GM12878 (cell line): ENCODE results near the gene SARM1. TPM values are rescaled to one million over a fixed set of nuclear protein-coding genes. Genes with fewer than 3 reads are reported as not detected.

Experiments
- ATAC-seq: fragments of 200-7000 bp; cut with Tn5 transposase; 3 replicates; pipeline ENCODE4 v1.9.1; 2020; ENCODE audit warnings: mild to moderate bottlenecking, moderate library complexity
- BruUV-seq: library from RNA; stranded (reverse); fragments of 400-500 nt; replicated peaks from 2 replicates; lab custom pipeline; 2021; lab: Mats Ljungman, UMichigan
- CTCF ChIA-PET: fragments of 300-600 bp; sonication (Branson Sonifier 250); formaldehyde crosslinking; extraction: SDS; loops from one replicate; lab custom pipeline; 2021; ENCODE audit warnings: inconsistent platforms; lab: Yijun Ruan, JAX
- POLR2A ChIA-PET: fragments of 350-600 bp; formaldehyde crosslinking; extraction: SDS; loops from one replicate; lab custom pipeline; 2021; ENCODE audit warnings: inconsistent platforms; lab: Charles Lee
- RAD21 ChIA-PET: fragments of 300-600 bp; sonication (Branson Sonifier 250); formaldehyde crosslinking; loops from one replicate; lab custom pipeline; 2023; ENCODE audit warnings: antibody characterized with exemption; ENCODE audit not compliant: unreplicated experiment; lab: Charles Lee
- SMC1A ChIA-PET: fragments of 300-600 bp; sonication (Branson Sonifier 250); formaldehyde crosslinking; loops from one replicate; lab custom pipeline; 2023; ENCODE audit not compliant: unreplicated experiment, uncharacterized antibody; lab: Charles Lee
- DNase-seq: peaks from one replicate; pipeline ENCODE4 v3.0.0-alpha.2; 2011; ENCODE audit warnings: low read depth, low spot score
- FAIRE-seq: peaks from 3 replicates; lab custom pipeline; 2011; peaks lifted over from hg19 to GRCh38; lab: Jason Lieb, UNC
- H2AFZ ChIP-seq: 2 replicates; pipeline ENCODE4 v1.6.0; 2011; ENCODE audit warnings: low read depth, low read length, control low read depth; ENCODE audit not compliant: control insufficient read depth
- H3K27ac ChIP-seq: 2 replicates; pipeline ENCODE4 v1.5.1; 2011; ENCODE audit warnings: control low read depth; ENCODE audit not compliant: control insufficient read depth, insufficient read depth
- H3K27me3 ChIP-seq, 2 experiments: replicated peaks in 1 of 2; 2 replicates each; pipeline versions ENCODE4 v1.6.0 to v1.6.1; 2011; ENCODE audit warnings: low read length in 1 of 2; ENCODE audit not compliant: control insufficient read depth in 2 of 2, insufficient read depth in 2 of 2
- H3K36me3 ChIP-seq, 2 experiments: 2 replicates each; pipeline ENCODE4 v1.5.1; 2011; ENCODE audit warnings: low read length in 1 of 2; ENCODE audit not compliant: control insufficient read depth in 2 of 2, insufficient read depth in 2 of 2
- H3K4me1 ChIP-seq: 2 replicates; pipeline ENCODE4 v1.6.1; 2011; ENCODE audit warnings: mild to moderate bottlenecking, low read length, moderate library complexity, mixed read lengths; ENCODE audit not compliant: control insufficient read depth, insufficient read depth
- H3K4me2 ChIP-seq: 2 replicates; pipeline ENCODE4 v1.6.0; 2011; ENCODE audit warnings: control low read depth; ENCODE audit not compliant: control insufficient read depth, insufficient read depth
- H3K4me3 ChIP-seq: fragments of 200-600 bp; sonication (generic); 2 replicates; pipeline ENCODE4 v1.5.1; 2016
- H3K79me2 ChIP-seq: 2 replicates; pipeline ENCODE4 v1.6.0; 2011; ENCODE audit warnings: low read length; ENCODE audit not compliant: control insufficient read depth, insufficient read depth
- H3K9ac ChIP-seq: 2 replicates; pipeline ENCODE4 v1.8.0; 2011; ENCODE audit warnings: low read length, control low read depth, mixed read lengths; ENCODE audit not compliant: control insufficient read depth, insufficient read depth
- H3K9me3 ChIP-seq: replicated peaks from 3 replicates; pipeline ENCODE4 v1.5.1; 2011; ENCODE audit warnings: mild to moderate bottlenecking, low read length; ENCODE audit not compliant: control insufficient read depth, insufficient read depth
- H4K20me1 ChIP-seq: 2 replicates; pipeline ENCODE4 v1.6.0; 2011; ENCODE audit not compliant: control insufficient read depth, insufficient read depth
- ESRRA ChIP-seq: IDR thresholded peaks from 2 replicates; pipeline ENCODE4 v1.6.1; 2012; ENCODE audit warnings: mild to moderate bottlenecking, low read length, improper control_type of control experiment
- HSF1 ChIP-seq: fragments of 150-350 bp; IDR thresholded peaks from 2 replicates; pipeline ENCODE4 v1.6.1; 2014; ENCODE audit warnings: mild to moderate bottlenecking, low read depth, low read length
- JUNB ChIP-seq: IDR thresholded peaks from 2 replicates; pipeline ENCODE4 v1.6.1; 2016; ENCODE audit warnings: antibody characterized with exemption, mild to moderate bottlenecking
- NBN ChIP-seq: fragments of 450-650 bp; IDR thresholded peaks from 2 replicates; pipeline ENCODE4 v1.6.1; 2016
- RB1 ChIP-seq: fragments of 450-650 bp; formaldehyde crosslinking; IDR thresholded peaks from 2 replicates; pipeline ENCODE4 v1.6.1; 2017; ENCODE audit warnings: mild to moderate bottlenecking, borderline replicate concordance
- RCOR1 ChIP-seq: conservative IDR thresholded peaks from 2 replicates; pipeline ENCODE4 v1.6.1; 2012; ENCODE audit warnings: low read depth, low read length, improper control_type of control experiment
- SIX5 ChIP-seq: IDR thresholded peaks from 2 replicates; pipeline ENCODE4 v1.6.1; 2011; ENCODE audit warnings: mild to moderate bottlenecking, low read depth, low read length, moderate library complexity; ENCODE audit not compliant: severe bottlenecking
- SREBF1 ChIP-seq: IDR thresholded peaks from 2 replicates; pipeline ENCODE4 v1.6.1; 2012; ENCODE audit warnings: mild to moderate bottlenecking, low read length
- USF2 ChIP-seq: IDR thresholded peaks from 2 replicates; pipeline ENCODE4 v1.6.1; 2011; ENCODE audit warnings: low read depth, low read length, improper control_type of control experiment, borderline replicate concordance
- YBX1 ChIP-seq: fragments of 450-650 bp; IDR thresholded peaks from 2 replicates; pipeline ENCODE4 v1.6.1; 2016; ENCODE audit warnings: antibody characterized with exemption
- ZBTB33 ChIP-seq: fragments of 450-650 bp; IDR thresholded peaks from 2 replicates; pipeline ENCODE4 v1.6.1; 2017; ENCODE audit warnings: mild to moderate bottlenecking
- ZSCAN29 ChIP-seq: fragments of 450-650 bp; IDR thresholded peaks from 2 replicates; pipeline ENCODE4 v1.6.1; 2017; ENCODE audit warnings: mild to moderate bottlenecking, moderate library complexity
- WGBS: methylation state at CpG from one replicate; pipeline ENCODE4 v1.1.6; 2016; ENCODE audit warnings: low lambda C conversion rate; ENCODE audit not compliant: insufficient replicate concordance, insufficient coverage; ENCODE audit errors: missing lambda C conversion rate; 5-methylcytosine and 5-hydroxymethylcytosine counted together
- in situ Hi-C: fragments of 300-500 bp; cut with MboI; formaldehyde crosslinking; loops from 9 replicates; pipeline ENCODE4 v1.14.3; 2018; ENCODE audit warnings: mixed read lengths
- intact Hi-C: fragments of 100-400 bp; cut with micrococcal nuclease; formaldehyde crosslinking; loops from one replicate; pipeline ENCODE4 v1.14.2; 2022; ENCODE audit not compliant: unreplicated experiment
- polyA plus RNA-seq, 11 experiments: library from polyadenylated mRNA; depleted of rRNA in 4 of 11; unstranded in 6 of 11; stranded (reverse) in 5 of 11; fragments of >200 nt; fragmentation: Nextera tagmentation in 4 of 11; fragmentation: Illumina TruSeq in 1 of 11; extraction: Ambion mirVana in 4 of 11; extraction: Trizol in 1 of 11; gene quantifications; 1 replicate in 1 of 11; 2 replicates in 10 of 11; pipeline versions ENCODE4 v1.2.1 to v1.2.3, GENCODE V29; 2011 to 2016; ENCODE audit warnings: inconsistent platforms in 2 of 11, missing spikeins in 2 of 11, low read depth in 1 of 11
- total RNA-seq, 4 experiments: library from RNA; depleted of rRNA in 3 of 4; stranded (reverse); fragments of >200 nt in 3 of 4; fragmentation: Illumina TruSeq in 1 of 4; extraction: Trizol in 1 of 4; gene quantifications; 2 replicates each; pipeline versions ENCODE4 v1.2.1 to v1.2.3, GENCODE V29; 2013 to 2021

SARM1 gene
- total and polyA plus RNA-seq, 10 of the 15 experiments (the other 5 are each of a cell fraction or from before 2014, with no cell fraction given) = 0.56 to 25.3 (median 11.9) TPM

- no peaks in the 10 kb centered on the region for H4K20me1 ChIP-seq
- in situ Hi-C loops = no loop called here
- DNase-seq (no peak), FAIRE-seq (no peak), ATAC-seq (no peak)
- POLR2A ChIA-PET = no interaction called here
- H3K4me2 ChIP-seq = no peak overlapping the region
- no peaks in the 10 kb centered on the region for H3K36me3 ChIP-seq
- H3K4me1 ChIP-seq = no peaks in the 10 kb centered on the region; the same call in 1 of the 2 replicates
- intact Hi-C loops = no loop called here
- no peak overlapping the region for H3K4me3 ChIP-seq
- no TSS peak for BruUV-seq
- H3K79me2 ChIP-seq = no peaks in the 10 kb centered on the region
- H3K9ac ChIP-seq = no peak overlapping the region
- H3K9me3 ChIP-seq = no peaks in the 10 kb centered on the region
- H3K27me3 ChIP-seq = no peaks in the 10 kb centered on the region; a peak in 1 of 4 replicates
- RAD21 ChIA-PET = no interaction called here
- H2AFZ ChIP-seq = no peak overlapping the region
- CTCF ChIA-PET = interaction anchor here (0.5 to 1.1 kb wide), 3 partner anchors 17 to 613 kb away, joined by 3 read pairs; no protein-coding TSS in a partner anchor
- TF ChIP-seq JUNB = no peak
- no peak for TF ChIP-seq HSF1
- no peak for TF ChIP-seq NBN
- no peak for TF ChIP-seq RB1
- no peak for TF ChIP-seq SREBF1
- TF ChIP-seq ZSCAN29 = no peak
- TF ChIP-seq RCOR1 = no peak
- no peak for TF ChIP-seq SIX5
- no peak for TF ChIP-seq YBX1
- TF ChIP-seq USF2 = no peak
- no peak for TF ChIP-seq ESRRA
- no peak for TF ChIP-seq ZBTB33
- 52% methylated on average over 7 of the region's 7 CpGs for WGBS
- no peak overlapping the region for H3K27ac ChIP-seq
- SMC1A ChIA-PET = interaction anchor here (1.1 kb wide), 1 partner anchor 14 kb away, joined by 3 read pairs; no protein-coding TSS in a partner anchor
These were observed 50.4 kb downstream of the SARM1 start for GRCh38 chr17:28421787-28422305.
